Measurements from ENCODE around the gene NUTM2F.
"Not testable (repeated sequence)": the region's sequence is repeated elsewhere in the genome, so short reads cannot be mapped to it uniquely, and the experiment has no call there.

The NUTM2F gene

GRCh38 chr9:94316236-94316635, 12.2 kb downstream of the NUTM2F start:
- DNase-seq (ENCODE audit: low read depth): not testable (repeated sequence)

DNA sequence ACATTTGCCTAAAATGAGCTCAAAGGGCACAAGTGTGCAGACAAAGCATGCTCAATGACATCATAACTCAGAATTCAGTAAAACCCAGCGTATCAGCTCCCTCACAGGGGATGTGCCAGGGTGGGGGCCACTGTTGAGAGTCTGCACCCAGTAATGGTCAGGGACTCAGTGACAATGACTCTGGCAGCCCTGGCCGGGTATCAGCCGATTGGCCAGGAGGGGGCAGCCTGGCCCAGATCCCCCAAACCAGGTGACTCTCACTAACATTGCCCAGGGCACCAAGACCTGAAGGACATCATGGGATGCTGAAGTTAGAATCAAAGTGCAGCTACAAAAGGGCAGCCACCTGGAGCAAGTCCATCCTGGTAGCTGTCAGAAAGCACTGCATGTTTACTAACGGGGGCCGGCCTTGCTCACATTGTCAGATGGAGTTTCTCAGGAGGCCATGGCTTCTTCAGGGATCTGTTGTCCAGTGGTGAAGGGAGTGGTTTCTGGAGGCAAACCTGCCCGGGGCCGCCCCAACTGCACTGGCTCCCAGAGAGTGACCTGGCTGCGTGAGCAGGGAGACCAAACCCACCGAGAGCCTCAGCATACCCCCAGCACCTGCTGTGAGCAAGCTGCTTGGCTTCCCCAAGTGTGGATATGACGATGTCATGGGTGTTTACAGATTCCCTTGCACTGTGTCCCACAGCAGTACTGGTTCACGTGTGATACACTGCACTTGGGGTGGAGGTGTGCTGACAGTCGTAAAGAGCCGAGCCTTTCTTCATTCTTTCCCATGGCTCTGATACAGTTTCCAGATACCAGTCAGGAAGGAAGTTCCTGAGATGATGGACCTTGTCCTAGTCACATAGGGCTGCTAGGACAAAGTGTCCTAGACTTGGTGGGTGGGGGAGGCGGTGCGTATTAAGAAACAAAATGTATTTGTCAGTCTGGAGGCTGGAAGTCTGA, 13.1 kb downstream of the NUTM2F start:
- not testable (repeated sequence) for DNase-seq (ENCODE audit: low read depth)

DNA sequence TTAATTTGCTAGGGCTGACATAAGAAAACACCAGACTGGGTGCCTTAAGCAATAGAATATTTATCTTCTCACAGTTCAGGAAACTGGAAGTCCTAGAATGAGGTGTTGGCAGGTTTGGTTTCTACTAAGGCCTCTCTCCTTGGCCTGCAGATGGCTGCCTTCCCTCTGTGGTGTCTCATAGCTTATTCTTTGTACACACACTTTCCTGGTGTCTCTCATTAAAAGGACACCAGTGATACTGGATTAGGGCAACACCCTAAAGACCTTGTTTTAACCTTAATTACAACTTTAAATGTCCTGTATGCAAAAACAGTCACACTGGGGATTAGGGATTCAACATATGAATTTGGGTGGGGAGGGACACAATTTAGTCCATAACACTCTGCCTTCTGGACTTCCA, 25.1 kb downstream of the NUTM2F start:
- DNase-seq (ENCODE audit: low read depth): no peak

GRCh38 chr9:94302426-94302825, 26.0 kb downstream of the NUTM2F start:
- DNase-seq (ENCODE audit: low read depth): no peak

- DNase-seq (ENCODE audit: low read depth): no peak
Observed at GRCh38 chr9:94301583-94301982, 26.9 kb downstream of the NUTM2F start.

GRCh38 chr9:94300470-94301301, 27.8 kb downstream of the NUTM2F start:
- no peak for DNase-seq (ENCODE audit: low read depth)

DNA sequence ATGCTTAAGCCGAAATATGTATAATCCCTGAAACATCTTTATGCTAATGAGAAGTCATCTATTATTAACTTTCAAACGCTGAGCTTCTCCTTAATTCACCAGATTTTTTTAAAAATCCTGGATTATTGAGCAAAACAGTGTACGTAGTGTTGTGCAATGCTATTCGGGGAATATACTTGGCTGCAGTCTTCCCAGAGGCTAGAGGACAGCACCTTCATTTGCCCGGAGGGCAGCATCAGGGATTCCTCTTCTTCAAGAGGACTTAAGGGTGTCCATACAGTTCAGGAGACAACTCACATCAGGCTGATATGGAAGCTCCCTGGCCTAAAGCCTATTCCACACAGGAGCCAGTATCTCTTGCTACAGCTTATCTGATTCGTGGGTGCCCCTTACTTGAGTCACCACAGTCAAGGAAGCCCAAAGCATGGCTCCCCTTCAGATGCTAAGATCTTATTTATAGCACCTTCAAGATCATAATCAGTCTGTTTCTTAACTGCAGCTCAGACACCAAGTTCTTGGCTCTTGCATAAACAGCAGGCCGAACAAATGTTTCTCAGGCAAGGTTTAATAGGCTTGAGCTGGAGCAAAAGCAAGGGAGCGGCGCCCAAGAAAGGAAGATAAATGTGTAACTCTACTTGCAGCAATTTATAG, 29.4 kb downstream of the NUTM2F start:
- no peak for DNase-seq (ENCODE audit: low read depth)

DNA sequence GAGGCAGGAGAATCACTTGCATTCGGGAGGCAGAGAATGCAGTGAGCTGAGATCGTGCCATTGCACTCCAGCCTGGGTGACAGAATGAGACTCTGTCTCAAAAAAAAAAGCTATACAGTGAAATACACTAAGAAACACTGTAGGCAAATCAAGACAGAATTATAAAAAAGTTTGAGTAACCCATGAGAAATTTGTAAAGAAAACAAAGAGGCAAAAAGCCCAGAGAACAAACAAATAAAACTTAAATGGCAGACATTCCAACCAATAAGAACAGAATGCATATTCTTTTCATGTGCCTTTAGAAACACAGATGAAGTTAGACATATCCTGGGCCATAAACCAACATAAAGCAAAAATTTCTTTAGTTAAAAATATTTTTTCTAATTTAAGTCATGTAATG, 38.8 kb downstream of the NUTM2F start:
- no peak for DNase-seq (ENCODE audit: low read depth)

- DNase-seq (ENCODE audit: low read depth): no peak
Observed at GRCh38 chr9:94287877-94288513, 40.4 kb downstream of the NUTM2F start.

- no peak for DNase-seq (ENCODE audit: low read depth)
Observed at GRCh38 chr9:94286116-94286515, 42.3 kb downstream of the NUTM2F start.

DNA sequence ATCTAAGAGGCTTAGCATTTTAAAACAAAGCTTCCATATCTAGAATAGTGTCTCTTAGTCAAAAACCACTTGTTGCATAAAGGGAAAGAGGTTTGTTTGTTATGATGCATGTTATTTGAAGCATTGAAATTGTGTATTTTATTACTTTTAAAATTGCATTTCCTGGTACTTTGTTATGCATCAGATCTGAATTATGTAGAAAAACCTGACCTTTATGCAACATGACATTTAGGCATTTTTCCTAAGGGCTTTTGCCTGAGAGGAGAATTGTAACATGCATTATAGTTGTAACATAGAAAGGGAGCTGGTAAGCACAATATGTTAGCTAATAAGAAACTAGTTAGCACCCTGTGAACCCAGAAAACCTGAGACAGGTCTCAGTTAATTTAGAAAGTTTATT, 47.3 kb downstream of the NUTM2F start:
- DNase-seq (ENCODE audit: low read depth): no peak

- no peak for DNase-seq (ENCODE audit: low read depth)
Observed at GRCh38 chr9:94280409-94280989, 47.9 kb downstream of the NUTM2F start.

DNA sequence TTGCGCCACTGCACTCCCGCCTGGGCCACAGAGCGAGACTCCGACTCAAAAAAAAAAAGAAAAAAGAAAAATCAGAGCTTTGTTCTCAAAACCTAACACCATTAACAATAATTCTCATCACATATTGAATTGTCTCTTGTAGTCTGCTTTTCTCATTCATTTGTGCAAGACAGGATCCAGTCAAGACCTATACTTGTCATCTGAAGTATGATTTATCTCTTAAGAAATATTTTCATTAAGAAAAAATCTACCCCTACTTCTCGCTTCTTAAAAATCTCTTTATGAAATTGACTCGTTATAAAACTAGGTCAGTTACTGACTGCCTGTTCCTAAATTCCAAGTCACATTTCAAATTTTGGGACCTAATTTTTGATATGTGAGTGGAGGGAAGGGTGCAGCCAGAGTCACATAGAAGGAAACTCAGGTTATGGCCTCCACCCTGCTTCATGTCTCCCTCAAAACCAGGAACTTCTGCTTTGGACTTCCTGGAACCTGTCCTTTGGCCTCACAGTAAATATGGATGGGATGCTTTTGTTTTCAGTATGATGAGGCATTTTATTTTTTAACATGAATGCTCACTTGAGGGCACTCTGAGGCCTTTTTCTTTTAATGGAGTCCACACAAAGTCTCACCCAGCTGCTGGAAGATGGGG, 50.4 kb downstream of the NUTM2F start:
- no peak for DNase-seq (ENCODE audit: low read depth)

GRCh38 chr9:94277029-94277428, 51.4 kb downstream of the NUTM2F start:
- DNase-seq (ENCODE audit: low read depth): not testable (repeated sequence)

DNA sequence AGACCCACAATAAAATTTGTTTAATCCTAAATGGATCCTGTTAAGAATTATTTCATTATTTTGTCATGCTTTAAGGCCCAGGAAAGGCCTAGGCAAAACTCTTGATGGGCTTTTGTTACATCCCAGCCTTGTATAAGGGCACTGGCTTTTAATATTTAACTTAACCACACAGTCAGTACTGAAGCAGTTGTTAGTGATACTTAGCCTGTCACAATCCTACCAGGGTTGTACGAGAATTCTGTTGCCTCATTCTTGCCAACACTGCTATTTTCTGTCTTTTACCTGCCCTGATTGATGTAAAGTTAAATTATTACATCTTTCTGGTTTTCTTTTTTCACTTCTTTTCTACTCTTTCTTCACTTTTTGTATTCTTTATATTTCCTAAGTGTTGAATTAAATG, 58.4 kb downstream of the NUTM2F start:
- DNase-seq (ENCODE audit: low read depth): no peak

DNA sequence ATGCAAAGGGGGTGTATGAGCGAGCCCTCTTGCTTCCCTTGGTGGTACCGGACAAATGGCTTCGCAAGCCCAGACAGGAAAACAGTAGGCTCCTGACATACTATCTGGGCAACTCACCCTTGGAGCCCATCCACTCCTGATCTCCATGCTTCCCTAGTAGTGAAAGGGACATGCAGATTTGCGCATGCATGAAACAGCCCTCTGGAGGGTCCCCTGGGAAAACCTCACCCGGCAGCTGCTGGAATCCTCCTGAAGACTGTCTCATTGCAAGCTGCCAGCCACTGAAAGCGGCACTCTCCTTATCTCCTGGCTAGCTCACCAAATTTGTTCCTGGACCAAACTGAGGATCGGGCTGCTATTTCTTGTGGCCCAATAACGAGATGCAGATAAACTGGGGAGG, 59.2 kb downstream of the NUTM2F start:
- DNase-seq (ENCODE audit: low read depth): no peak

All from stimulated activated CD8-positive, alpha-beta memory T cell treated with anti-CD3 and anti-CD28 coated beads, Interleukin-15, amount 100 ng/mL, for 24 hours (primary cell).